K562 (cell line): ENCODE measurements around the gene KIF17. TPM values are rescaled to one million over a fixed set of nuclear protein-coding genes. Genes with fewer than 3 reads are reported as not detected.

Experiments used
- ARID1B ChIP-seq: fragments of 450-650 bp; IDR thresholded peaks from 2 replicates; pipeline ENCODE4 v1.6.1; 2016; ENCODE audit warnings: antibody characterized with exemption, mild to moderate bottlenecking, inconsistent platforms
- ARID3B ChIP-seq: fragments of 250-450 bp; sonication (Bioruptor Pico); IDR thresholded peaks from 2 replicates; pipeline ENCODE4 v1.4.0; 2020; ENCODE audit warnings: borderline replicate concordance
- ATF4 ChIP-seq: fragments of 450-650 bp; formaldehyde crosslinking; IDR thresholded peaks from 2 replicates; pipeline ENCODE4 v1.4.0; 2022; ENCODE audit warnings: mild to moderate bottlenecking, moderate library complexity
- CHD4 ChIP-seq: fragments of 200-600 bp; sonication (generic); IDR thresholded peaks from 3 replicates; pipeline ENCODE4 v1.6.1; 2012; ENCODE audit warnings: low read depth, mild to moderate bottlenecking, mixed read lengths, low read length, inconsistent platforms; ENCODE audit not compliant: insufficient read depth, insufficient replicate concordance, poor library complexity, severe bottlenecking
- CREM ChIP-seq: IDR thresholded peaks from 2 replicates; pipeline ENCODE4 v1.6.1; 2014; ENCODE audit warnings: antibody characterized with exemption, low read depth
- EGR1 ChIP-seq: fragments of 450-650 bp; conservative IDR thresholded peaks from 2 replicates; pipeline ENCODE4 v1.6.1; 2017; ENCODE audit warnings: mild to moderate bottlenecking
- HLTF ChIP-seq: fragments of 450-650 bp; IDR thresholded peaks from 2 replicates; pipeline ENCODE4 v1.6.1; 2016
- JUND ChIP-seq, 2 experiments: IDR thresholded peaks; 2 replicates in 1 of 2; 3 replicates in 1 of 2; pipeline ENCODE4 v1.6.1; 2011; ENCODE audit warnings: borderline replicate concordance in 2 of 2, low read depth in 2 of 2, low read length in 2 of 2, improper control_type of control experiment in 1 of 2, missing biosample characterization in 1 of 2, missing genetic modification characterization in 1 of 2, missing genetic modification reagents in 1 of 2
- KDM2B ChIP-seq: fragments of 250-450 bp; sonication (Bioruptor Pico); IDR thresholded peaks from 2 replicates; pipeline ENCODE4 v1.8.0; 2021; ENCODE audit warnings: mild to moderate bottlenecking, moderate library complexity
- MAZ ChIP-seq, 2 experiments: fragments of 450-650 bp in 1 of 2; sonication (generic) in 1 of 2; formaldehyde crosslinking; IDR thresholded peaks in 1 of 2; conservative IDR thresholded peaks in 1 of 2; 2 replicates each; pipeline versions ENCODE4 v1.4.0 to v1.5.0; 2020; ENCODE audit warnings: mild to moderate bottlenecking in 1 of 2, missing genetic modification reagents in 1 of 2
- SIN3B ChIP-seq: fragments of 450-650 bp; IDR thresholded peaks from 2 replicates; pipeline ENCODE4 v1.6.1; 2017; ENCODE audit warnings: low read depth, mild to moderate bottlenecking, moderate library complexity
- SPI1 ChIP-seq: IDR thresholded peaks from 2 replicates; pipeline ENCODE4 v1.6.1; 2011; ENCODE audit warnings: low read depth, low read length, control low read depth, borderline replicate concordance
- SREBF1 ChIP-seq: fragments of 150-350 bp; IDR thresholded peaks from 2 replicates; pipeline ENCODE4 v1.6.1; 2014; ENCODE audit warnings: antibody characterized with exemption, low read depth, low read length, borderline replicate concordance
- TAF15 ChIP-seq: fragments of 200-400 bp; formaldehyde crosslinking; IDR thresholded peaks from 2 replicates; pipeline ENCODE4 v1.6.1; 2017; ENCODE audit warnings: mild to moderate bottlenecking, low read depth, low read length, moderate library complexity
- TBL1XR1 ChIP-seq, 2 experiments: IDR thresholded peaks; 2 replicates each; pipeline ENCODE4 v1.6.1; 2012; ENCODE audit warnings: improper control_type of control experiment in 2 of 2, low read length in 2 of 2, mild to moderate bottlenecking in 1 of 2
- ZNF277 ChIP-seq: fragments of 250-450 bp; sonication (Bioruptor Pico); IDR thresholded peaks from 2 replicates; pipeline ENCODE4 v1.8.0; 2022; ENCODE audit warnings: inconsistent platforms, mild to moderate bottlenecking, moderate library complexity, borderline replicate concordance
- polyA plus RNA-seq, 8 experiments: library from polyadenylated mRNA; depleted of rRNA in 4 of 8; stranded (reverse) in 5 of 8; unstranded in 3 of 8; fragments of >200 nt; fragmentation: Nextera tagmentation in 2 of 8; fragmentation: Illumina TruSeq in 1 of 8; extraction: Ambion mirVana in 2 of 8; extraction: Trizol in 1 of 8; gene quantifications; 2 replicates each; pipeline versions ENCODE4 v1.2.1 to v1.2.3, GENCODE V29; 2011 to 2014; ENCODE audit warnings: inconsistent platforms in 1 of 8, missing spikeins in 1 of 8
- total RNA-seq, 7 experiments: library from RNA; depleted of rRNA in 6 of 7; stranded (reverse); fragments of >200 nt in 6 of 7; fragmentation: Illumina TruSeq in 2 of 7; extraction: Trizol in 2 of 7; gene quantifications; 2 replicates each; pipeline versions ENCODE4 v1.2.1 to v1.2.3, GENCODE V29; 2011 to 2021; ENCODE audit warnings: low replicate concordance in 1 of 7

Gene KIF17
- total and polyA plus RNA-seq, 9 of the 15 experiments (the other 6 are each of a cell fraction or from before 2014, with no cell fraction given), result 0.04 to 0.47 (median 0.18) TPM; not detected in 5

- TF ChIP-seq ATF4, result no peak
- TF ChIP-seq CREM, result peak; percentile 74
- TF ChIP-seq JUND (IDR thresholded peaks at IDR 0.05; ENCODE audit: borderline replicate concordance, low read depth, low read length), result no peak
- no peak for TF ChIP-seq JUND (tag; IDR thresholded peaks at IDR 0.05; ENCODE audit: borderline replicate concordance, low read depth, low read length)
- no peak for TF ChIP-seq TBL1XR1 (IDR thresholded peaks at IDR 0.05; ENCODE audit: low read length in 2 of 2)
- no peak for TF ChIP-seq ZNF277 (CRISPR knock-in tag)
- TF ChIP-seq ARID1B, result no peak
- no peak for TF ChIP-seq HLTF
- peak; percentile 97 for TF ChIP-seq KDM2B (CRISPR knock-in tag)
- 0 out of 4 replicates have a peak, but pooled peaks of 1 of the 2 experiments have one; percentile 39 for TF ChIP-seq MAZ (CRISPR knock-in tag; conservative IDR thresholded peaks at IDR 0.05 in 1 of 2, IDR thresholded peaks at IDR 0.05 in 1 of 2)
- peak; percentile 59; the same call in 1 of the 2 replicates for TF ChIP-seq SIN3B
- no peak for TF ChIP-seq ARID3B (CRISPR knock-in tag)
- TF ChIP-seq TAF15, result no peak
- no peak for TF ChIP-seq CHD4
- TF ChIP-seq EGR1, result no peak
- no peak for TF ChIP-seq SREBF1
- no peak for TF ChIP-seq SPI1
Observed at GRCh38 chr1:20717452-20718342, at the start of gene KIF17 (continued).
